HepG2 (cell line): Measurements from ENCODE around the gene EIF3L. TPM values are rescaled to one million over a fixed set of nuclear protein-coding genes. Genes with fewer than 3 reads are reported as not detected.

Experiments
- HNRNPUL1 ChIP-seq: fragments of 200-400 bp; formaldehyde crosslinking; IDR thresholded peaks from 2 replicates; pipeline ENCODE4 v1.6.1; 2017; ENCODE audit warnings: low read depth, mild to moderate bottlenecking, low read length, moderate library complexity
- ISL2 ChIP-seq: sonication (generic); formaldehyde crosslinking; IDR thresholded peaks from 2 replicates; pipeline ENCODE4 v1.5.0; 2020; ENCODE audit warnings: missing genetic modification reagents
- MED1 ChIP-seq: sonication (generic); formaldehyde crosslinking; IDR thresholded peaks from 2 replicates; pipeline ENCODE4 v1.4.0; 2020; ENCODE audit warnings: missing genetic modification reagents
- NFYB ChIP-seq: sonication (generic); formaldehyde crosslinking; IDR thresholded peaks from 2 replicates; pipeline ENCODE4 v1.4.0; 2020; ENCODE audit warnings: missing genetic modification reagents
- PRMT3 ChIP-seq: sonication (generic); formaldehyde crosslinking; IDR thresholded peaks from 2 replicates; pipeline ENCODE4 v1.8.1; 2022; ENCODE audit warnings: low read depth, mild to moderate bottlenecking, moderate library complexity, missing genetic modification reagents, borderline replicate concordance
- RELA ChIP-seq: sonication (generic); formaldehyde crosslinking; IDR thresholded peaks from 2 replicates; pipeline ENCODE4 v1.4.0; 2020; ENCODE audit warnings: missing genetic modification reagents
- SOX13 ChIP-seq, 3 experiments: fragments of 450-650 bp in 1 of 3; sonication (generic) in 1 of 3; formaldehyde crosslinking in 1 of 3; IDR thresholded peaks in 2 of 3; conservative IDR thresholded peaks in 1 of 3; 2 replicates each; pipeline versions ENCODE4 v1.5.0 to v1.6.1; 2016 to 2020; ENCODE audit warnings: antibody characterized with exemption in 1 of 3, mild to moderate bottlenecking in 1 of 3, missing compliant biosample characterization in 1 of 3, missing genetic modification reagents in 1 of 3, moderate library complexity in 1 of 3
- TGIF2 ChIP-seq: IDR thresholded peaks from 2 replicates; pipeline ENCODE4 v1.6.1; 2016; ENCODE audit warnings: control low read depth, missing compliant biosample characterization
- ZNF160 ChIP-seq: sonication (generic); formaldehyde crosslinking; IDR thresholded peaks from 2 replicates; pipeline ENCODE4 v1.8.0; 2022; ENCODE audit warnings: mild to moderate bottlenecking, inconsistent platforms, missing genetic modification reagents
- ZNF556 ChIP-seq: sonication (generic); formaldehyde crosslinking; IDR thresholded peaks from 2 replicates; pipeline ENCODE4 v1.4.0; 2020; ENCODE audit warnings: mild to moderate bottlenecking, missing genetic modification reagents, borderline replicate concordance
- ZNF598 ChIP-seq: sonication (generic); formaldehyde crosslinking; IDR thresholded peaks from 2 replicates; pipeline ENCODE4 v1.5.1; 2020; ENCODE audit warnings: mild to moderate bottlenecking, missing genetic modification reagents, borderline replicate concordance
- ZNF652 ChIP-seq: IDR thresholded peaks from 2 replicates; pipeline ENCODE4 v1.6.1; 2016; ENCODE audit warnings: low read depth, borderline replicate concordance
- ZNF761 ChIP-seq: sonication (generic); formaldehyde crosslinking; conservative IDR thresholded peaks from 2 replicates; pipeline ENCODE4 v1.4.0; 2020; ENCODE audit warnings: mild to moderate bottlenecking, missing genetic modification reagents
- ZNF775 ChIP-seq: sonication (generic); formaldehyde crosslinking; IDR thresholded peaks from 2 replicates; pipeline ENCODE4 v1.4.0; 2020; ENCODE audit warnings: missing genetic modification reagents, mild to moderate bottlenecking, moderate library complexity, borderline replicate concordance
- ZSCAN25 ChIP-seq: sonication (generic); formaldehyde crosslinking; IDR thresholded peaks from 2 replicates; pipeline ENCODE4 v1.8.0; 2022; ENCODE audit warnings: mild to moderate bottlenecking, missing genetic modification reagents
- polyA plus RNA-seq, 8 experiments: library from polyadenylated mRNA; depleted of rRNA in 3 of 8; stranded (reverse) in 7 of 8; unstranded in 1 of 8; fragments of >200 nt; fragmentation: Illumina TruSeq in 4 of 8; extraction: Trizol in 4 of 8; gene quantifications; 2 replicates each; pipeline versions ENCODE4 v1.2.1 to v1.2.3, GENCODE V29; 2011 to 2016; ENCODE audit warnings: low read depth in 4 of 8, missing spikeins in 1 of 8, mixed read lengths in 1 of 8; ENCODE audit not compliant: insufficient read depth in 1 of 8
- total RNA-seq, 5 experiments: library from RNA; depleted of rRNA; stranded (reverse); fragments of >200 nt; fragmentation: Illumina TruSeq; extraction: Trizol; gene quantifications; 2 replicates each; pipeline ENCODE4 v1.2.3, GENCODE V29; 2016; ENCODE audit warnings: low read depth in 1 of 5
- TF ChIP-seq, protein P1 (sequence below): sonication (generic); formaldehyde crosslinking; IDR thresholded peaks from 2 replicates; pipeline ENCODE4 v1.5.0; 2020; ENCODE audit warnings: mild to moderate bottlenecking, missing genetic modification reagents, borderline replicate concordance
- TF ChIP-seq, protein P2 (sequence below): sonication (generic); formaldehyde crosslinking; IDR thresholded peaks from 2 replicates; pipeline ENCODE4 v1.4.0; 2020; ENCODE audit warnings: missing genetic modification reagents, borderline replicate concordance
- TF ChIP-seq, protein P3 (sequence below): IDR thresholded peaks from 2 replicates; pipeline ENCODE4 v1.6.1; 2012; ENCODE audit warnings: inconsistent platforms

EIF3L gene
- total and polyA plus RNA-seq, 2 of the 13 experiments (the other 11 are each of a cell fraction or from before 2014, with no cell fraction given) = 514 to 793 TPM

DNA sequence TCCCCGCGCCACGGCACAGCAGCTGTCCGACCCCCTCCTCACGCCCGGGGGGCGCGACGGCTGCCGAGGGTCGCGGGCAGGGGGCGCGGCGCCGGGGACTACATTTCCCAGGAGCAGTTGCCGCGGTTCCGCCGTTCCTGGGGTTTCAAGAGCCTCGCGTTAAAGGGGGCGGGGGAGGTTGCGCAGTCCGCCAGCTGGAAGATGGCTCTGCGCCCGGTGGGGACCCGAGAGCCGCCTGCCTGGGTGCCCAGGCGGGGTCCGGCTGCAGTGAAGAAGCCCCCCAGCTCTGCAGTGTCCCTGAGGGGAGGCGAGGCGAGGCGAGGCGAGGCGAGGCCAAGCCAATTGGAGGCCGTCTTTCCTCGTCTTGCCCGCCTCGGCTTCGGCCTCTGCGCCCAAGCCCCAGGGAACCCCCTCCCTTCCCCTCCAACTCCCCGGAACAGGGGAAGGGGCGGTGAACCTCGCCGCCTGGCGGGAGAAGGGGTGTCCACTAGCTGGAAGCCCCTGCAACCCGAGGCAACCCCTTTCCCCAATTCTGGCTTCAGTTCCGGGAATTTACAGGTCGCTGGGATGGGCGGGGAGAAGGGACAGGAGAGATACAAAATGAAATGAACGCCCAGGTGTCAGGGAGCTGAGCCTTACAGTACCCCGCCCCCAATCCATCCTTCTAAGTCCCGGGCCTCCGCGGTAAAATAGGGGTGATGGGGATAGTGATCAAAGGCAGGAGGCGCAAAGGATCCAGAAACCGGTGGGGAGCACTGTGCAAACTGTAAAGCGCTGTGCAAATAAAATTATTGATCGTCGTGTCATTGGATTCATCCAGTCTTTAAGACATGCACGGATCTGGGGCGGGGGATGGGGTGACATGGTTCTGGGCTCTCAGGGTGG, 46.7 kb upstream of the EIF3L start (continued):
- TF ChIP-seq, protein P1, sequence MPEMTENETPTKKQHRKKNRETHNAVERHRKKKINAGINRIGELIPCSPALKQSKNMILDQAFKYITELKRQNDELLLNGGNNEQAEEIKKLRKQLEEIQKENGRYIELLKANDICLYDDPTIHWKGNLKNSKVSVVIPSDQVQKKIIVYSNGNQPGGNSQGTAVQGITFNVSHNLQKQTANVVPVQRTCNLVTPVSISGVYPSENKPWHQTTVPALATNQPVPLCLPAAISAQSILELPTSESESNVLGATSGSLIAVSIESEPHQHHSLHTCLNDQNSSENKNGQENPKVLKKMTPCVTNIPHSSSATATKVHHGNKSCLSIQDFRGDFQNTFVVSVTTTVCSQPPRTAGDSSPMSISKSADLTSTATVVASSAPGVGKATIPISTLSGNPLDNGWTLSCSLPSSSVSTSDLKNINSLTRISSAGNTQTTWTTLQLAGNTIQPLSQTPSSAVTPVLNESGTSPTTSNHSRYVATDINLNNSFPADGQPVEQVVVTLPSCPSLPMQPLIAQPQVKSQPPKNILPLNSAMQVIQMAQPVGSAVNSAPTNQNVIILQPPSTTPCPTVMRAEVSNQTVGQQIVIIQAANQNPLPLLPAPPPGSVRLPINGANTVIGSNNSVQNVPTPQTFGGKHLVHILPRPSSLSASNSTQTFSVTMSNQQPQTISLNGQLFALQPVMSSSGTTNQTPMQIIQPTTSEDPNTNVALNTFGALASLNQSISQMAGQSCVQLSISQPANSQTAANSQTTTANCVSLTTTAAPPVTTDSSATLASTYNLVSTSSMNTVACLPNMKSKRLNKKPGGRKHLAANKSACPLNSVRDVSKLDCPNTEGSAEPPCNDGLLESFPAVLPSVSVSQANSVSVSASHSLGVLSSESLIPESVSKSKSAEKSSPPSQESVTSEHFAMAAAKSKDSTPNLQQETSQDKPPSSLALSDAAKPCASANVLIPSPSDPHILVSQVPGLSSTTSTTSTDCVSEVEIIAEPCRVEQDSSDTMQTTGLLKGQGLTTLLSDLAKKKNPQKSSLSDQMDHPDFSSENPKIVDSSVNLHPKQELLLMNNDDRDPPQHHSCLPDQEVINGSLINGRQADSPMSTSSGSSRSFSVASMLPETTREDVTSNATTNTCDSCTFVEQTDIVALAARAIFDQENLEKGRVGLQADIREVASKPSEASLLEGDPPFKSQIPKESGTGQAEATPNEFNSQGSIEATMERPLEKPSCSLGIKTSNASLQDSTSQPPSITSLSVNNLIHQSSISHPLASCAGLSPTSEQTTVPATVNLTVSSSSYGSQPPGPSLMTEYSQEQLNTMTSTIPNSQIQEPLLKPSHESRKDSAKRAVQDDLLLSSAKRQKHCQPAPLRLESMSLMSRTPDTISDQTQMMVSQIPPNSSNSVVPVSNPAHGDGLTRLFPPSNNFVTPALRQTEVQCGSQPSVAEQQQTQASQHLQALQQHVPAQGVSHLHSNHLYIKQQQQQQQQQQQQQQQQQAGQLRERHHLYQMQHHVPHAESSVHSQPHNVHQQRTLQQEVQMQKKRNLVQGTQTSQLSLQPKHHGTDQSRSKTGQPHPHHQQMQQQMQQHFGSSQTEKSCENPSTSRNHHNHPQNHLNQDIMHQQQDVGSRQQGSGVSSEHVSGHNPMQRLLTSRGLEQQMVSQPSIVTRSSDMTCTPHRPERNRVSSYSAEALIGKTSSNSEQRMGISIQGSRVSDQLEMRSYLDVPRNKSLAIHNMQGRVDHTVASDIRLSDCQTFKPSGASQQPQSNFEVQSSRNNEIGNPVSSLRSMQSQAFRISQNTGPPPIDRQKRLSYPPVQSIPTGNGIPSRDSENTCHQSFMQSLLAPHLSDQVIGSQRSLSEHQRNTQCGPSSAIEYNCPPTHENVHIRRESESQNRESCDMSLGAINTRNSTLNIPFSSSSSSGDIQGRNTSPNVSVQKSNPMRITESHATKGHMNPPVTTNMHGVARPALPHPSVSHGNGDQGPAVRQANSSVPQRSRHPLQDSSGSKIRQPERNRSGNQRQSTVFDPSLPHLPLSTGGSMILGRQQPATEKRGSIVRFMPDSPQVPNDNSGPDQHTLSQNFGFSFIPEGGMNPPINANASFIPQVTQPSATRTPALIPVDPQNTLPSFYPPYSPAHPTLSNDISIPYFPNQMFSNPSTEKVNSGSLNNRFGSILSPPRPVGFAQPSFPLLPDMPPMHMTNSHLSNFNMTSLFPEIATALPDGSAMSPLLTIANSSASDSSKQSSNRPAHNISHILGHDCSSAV (CRISPR knock-in tag) = no peak; the same call in 1 of the 2 replicates
- TF ChIP-seq RELA (CRISPR knock-in tag) (no peak), ZNF761 (CRISPR knock-in tag) (no peak), MED1 (CRISPR knock-in tag) (peak; percentile 11; the same call in 1 of the 2 replicates), ZSCAN25 (CRISPR knock-in tag) (no peak), ZNF775 (CRISPR knock-in tag) (no peak), PRMT3 (CRISPR knock-in tag) (no peak), SOX13 (IDR thresholded peaks at IDR 0.05) (no peak), SOX13 (CRISPR knock-in tag; conservative IDR thresholded peaks at IDR 0.05 in 1 of 2, IDR thresholded peaks at IDR 0.05 in 1 of 2) (0 out of 4 replicates have a peak, but pooled peaks of 1 of the 2 experiments have one; percentile 11), ZNF598 (no peak), ISL2 (CRISPR knock-in tag) (0 out of 2 replicates have a peak, but pooled peaks have one; percentile 30), ZNF556 (no peak), HNRNPUL1 (no peak), NFYB (CRISPR knock-in tag) (no peak), ZNF160 (CRISPR knock-in tag) (no peak), TGIF2 (CRISPR knock-in tag) (0 out of 2 replicates have a peak, but pooled peaks have one; percentile 40), ZNF652 (no peak)
- TF ChIP-seq, protein P2, sequence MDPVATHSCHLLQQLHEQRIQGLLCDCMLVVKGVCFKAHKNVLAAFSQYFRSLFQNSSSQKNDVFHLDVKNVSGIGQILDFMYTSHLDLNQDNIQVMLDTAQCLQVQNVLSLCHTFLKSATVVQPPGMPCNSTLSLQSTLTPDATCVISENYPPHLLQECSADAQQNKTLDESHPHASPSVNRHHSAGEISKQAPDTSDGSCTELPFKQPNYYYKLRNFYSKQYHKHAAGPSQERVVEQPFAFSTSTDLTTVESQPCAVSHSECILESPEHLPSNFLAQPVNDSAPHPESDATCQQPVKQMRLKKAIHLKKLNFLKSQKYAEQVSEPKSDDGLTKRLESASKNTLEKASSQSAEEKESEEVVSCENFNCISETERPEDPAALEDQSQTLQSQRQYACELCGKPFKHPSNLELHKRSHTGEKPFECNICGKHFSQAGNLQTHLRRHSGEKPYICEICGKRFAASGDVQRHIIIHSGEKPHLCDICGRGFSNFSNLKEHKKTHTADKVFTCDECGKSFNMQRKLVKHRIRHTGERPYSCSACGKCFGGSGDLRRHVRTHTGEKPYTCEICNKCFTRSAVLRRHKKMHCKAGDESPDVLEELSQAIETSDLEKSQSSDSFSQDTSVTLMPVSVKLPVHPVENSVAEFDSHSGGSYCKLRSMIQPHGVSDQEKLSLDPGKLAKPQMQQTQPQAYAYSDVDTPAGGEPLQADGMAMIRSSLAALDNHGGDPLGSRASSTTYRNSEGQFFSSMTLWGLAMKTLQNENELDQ (CRISPR knock-in tag) = no peak
- TF ChIP-seq, protein P3, sequence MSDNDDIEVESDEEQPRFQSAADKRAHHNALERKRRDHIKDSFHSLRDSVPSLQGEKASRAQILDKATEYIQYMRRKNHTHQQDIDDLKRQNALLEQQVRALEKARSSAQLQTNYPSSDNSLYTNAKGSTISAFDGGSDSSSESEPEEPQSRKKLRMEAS = peak; percentile 20; the same call in 1 of the 2 replicates
